ENCODE data around the gene SRD5A1.

SRD5A1 gene

GRCh38 chr5:6632888-6633468, at the start of gene SRD5A1, which contains the start of gene NSUN2:
Gene SRD5A1, plus strand, starts transcription at chr5:6633440. Its CDS starts 137 bp downstream, at chr5:6633577.
Gene NSUN2, minus strand, starts transcription at chr5:6633044. Its CDS starts 65 bp downstream, at chr5:6632979.
- peak; percentile 90 for DNase-seq

- no peak for DNase-seq
These were observed 49.1 kb upstream of the SRD5A1 start for GRCh38 chr5:6584101-6584645.

GRCh38 chr5:6584727-6585126, 48.5 kb upstream of the SRD5A1 start:
- no peak for DNase-seq

- no peak for DNase-seq
These were observed 48.1 kb upstream of the SRD5A1 start for GRCh38 chr5:6585168-6585567.

GRCh38 chr5:6585939-6586646, 47.1 kb upstream of the SRD5A1 start:
- DNase-seq, result no peak

- no peak for DNase-seq
These were observed 46.6 kb upstream of the SRD5A1 start for GRCh38 chr5:6586647-6587042.

GRCh38 chr5:6587171-6587570, 46.1 kb upstream of the SRD5A1 start:
- DNase-seq, result no peak

GRCh38 chr5:6590581-6590980, 42.7 kb upstream of the SRD5A1 start:
- DNase-seq, result no peak

- DNase-seq, result no peak
These were observed 41.5 kb upstream of the SRD5A1 start for GRCh38 chr5:6591671-6592288.

- no peak for DNase-seq
These were observed 40.6 kb upstream of the SRD5A1 start for GRCh38 chr5:6592601-6593000.

- no peak for DNase-seq
These were observed 39.9 kb upstream of the SRD5A1 start for GRCh38 chr5:6593148-6594016.

- no peak for DNase-seq
These were observed 39.2 kb upstream of the SRD5A1 start for GRCh38 chr5:6594066-6594465.

GRCh38 chr5:6595405-6595804, 37.8 kb upstream of the SRD5A1 start:
- DNase-seq, result no peak

GRCh38 chr5:6596388-6596787, 36.9 kb upstream of the SRD5A1 start:
- DNase-seq, result no peak

- no peak for DNase-seq
These were observed 35.7 kb upstream of the SRD5A1 start for GRCh38 chr5:6597557-6597956.

- no peak for DNase-seq
These were observed 34.8 kb upstream of the SRD5A1 start for GRCh38 chr5:6598351-6598900.

GRCh38 chr5:6599739-6600138, 33.5 kb upstream of the SRD5A1 start:
- DNase-seq, result no peak

- DNase-seq, result no peak
These were observed 32.0 kb upstream of the SRD5A1 start for GRCh38 chr5:6601271-6601670.

- no peak for DNase-seq
These were observed 31.4 kb upstream of the SRD5A1 start for GRCh38 chr5:6601816-6602215.

GRCh38 chr5:6602441-6602840, 30.8 kb upstream of the SRD5A1 start:
- DNase-seq, result no peak

- no peak for DNase-seq
These were observed 29.6 kb upstream of the SRD5A1 start for GRCh38 chr5:6603643-6604042.

GRCh38 chr5:6604341-6604740, 28.9 kb upstream of the SRD5A1 start:
- no peak for DNase-seq

GRCh38 chr5:6604946-6605345, 28.3 kb upstream of the SRD5A1 start:
- no peak for DNase-seq
